Measurements from ENCODE around the gene FGFR3. TPM values are rescaled to one million over a fixed set of nuclear protein-coding genes. Genes with fewer than 3 reads are reported as not detected.

FGFR3 gene
- total RNA-seq, 2 experiments from 2014 or later: not detected

DNA sequence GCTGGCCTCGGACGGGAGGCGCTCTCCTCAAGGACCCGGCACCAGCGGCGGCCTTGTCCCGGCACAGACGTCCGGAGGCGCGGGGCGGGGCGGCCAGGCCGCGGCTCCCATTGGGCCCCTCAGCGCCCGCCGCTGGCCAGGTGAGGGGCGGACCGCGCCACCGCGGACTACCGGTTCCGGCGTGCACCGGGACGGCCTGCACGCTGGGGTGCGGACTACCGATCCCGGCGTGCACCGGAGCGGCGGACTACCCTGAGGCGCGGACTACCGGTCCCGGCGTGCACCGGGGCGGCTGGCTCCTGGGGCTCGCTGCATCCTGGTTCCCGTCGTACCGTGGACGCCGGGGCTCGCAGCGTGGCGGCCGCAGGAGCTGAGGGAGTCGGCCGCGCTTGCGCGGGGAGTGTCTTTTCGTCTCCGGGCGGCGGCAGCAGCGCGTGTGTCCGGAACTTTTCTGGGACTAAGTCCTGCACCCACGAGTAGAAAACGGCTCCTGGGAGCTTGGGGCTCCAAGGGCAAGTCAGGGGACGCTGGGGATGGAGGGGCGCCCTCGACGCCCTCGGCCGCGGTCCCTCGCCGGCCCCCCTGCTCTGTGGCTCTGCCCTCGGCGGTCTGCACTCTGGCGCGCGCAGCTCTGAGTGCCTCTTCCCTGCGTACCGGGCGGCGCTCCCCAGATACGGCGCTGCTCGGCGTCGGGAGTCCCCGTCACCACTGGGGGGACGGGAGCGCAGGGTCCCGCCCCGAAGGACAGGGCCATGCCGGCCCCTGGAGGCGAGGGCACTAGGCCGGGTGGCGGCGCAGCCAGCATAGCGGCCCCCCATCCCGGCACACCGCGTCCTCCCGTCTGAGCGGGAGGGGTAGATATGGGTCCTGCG, 63.2 kb downstream of the FGFR3 start, which contains the start of gene LETM1:
TSS of gene LETM1 (minus strand) at position 86 of the 872 bp plus-strand sequence. CDS start 206 bp downstream, outside the sequence.
- CTCF ChIA-PET (ENCODE audit: unreplicated experiment): interaction anchor here (1.0 to 1.5 kb wide), 2 partner anchors 25 to 126 kb away, joined by 4 read pairs; no protein-coding TSS in a partner anchor
- H3K36me3 ChIP-seq (ENCODE audit: insufficient read depth, low read length): peaks cover 14% of the 10 kb centered on the region; the same call in 1 of the 2 replicates
- POLR2A ChIA-PET: interaction anchor here (0.6 to 1.3 kb wide), 4 partner anchors 10 to 695 kb away, joined by 3 to 5 read pairs (median 4); partner anchors contain the start of gene NSD2
- no peaks in the 10 kb centered on the region for H4K20me1 ChIP-seq (ENCODE audit: insufficient read depth, low read length)
- no TSS peak for BruUV-seq (replicated peaks)
- intact Hi-C loops (cut with micrococcal nuclease; ENCODE audit: unreplicated experiment): loop anchor here (1.0 kb wide), 2 partner anchors 14 to 135 kb away; partner anchors contain the start of genes TACC3 and TMEM129
- H3K9me3 ChIP-seq (ENCODE audit: low read length): no peaks in the 10 kb centered on the region
- peak within 1 kb of the TSS; percentile 98 for H3K4me2 ChIP-seq (ENCODE audit: low read length)
- no peak for TF ChIP-seq EZH2phosphoT487 (IDR thresholded peaks at IDR 0.05; ENCODE audit: borderline replicate concordance, low read depth, low read length)
- TF ChIP-seq, protein P1, sequence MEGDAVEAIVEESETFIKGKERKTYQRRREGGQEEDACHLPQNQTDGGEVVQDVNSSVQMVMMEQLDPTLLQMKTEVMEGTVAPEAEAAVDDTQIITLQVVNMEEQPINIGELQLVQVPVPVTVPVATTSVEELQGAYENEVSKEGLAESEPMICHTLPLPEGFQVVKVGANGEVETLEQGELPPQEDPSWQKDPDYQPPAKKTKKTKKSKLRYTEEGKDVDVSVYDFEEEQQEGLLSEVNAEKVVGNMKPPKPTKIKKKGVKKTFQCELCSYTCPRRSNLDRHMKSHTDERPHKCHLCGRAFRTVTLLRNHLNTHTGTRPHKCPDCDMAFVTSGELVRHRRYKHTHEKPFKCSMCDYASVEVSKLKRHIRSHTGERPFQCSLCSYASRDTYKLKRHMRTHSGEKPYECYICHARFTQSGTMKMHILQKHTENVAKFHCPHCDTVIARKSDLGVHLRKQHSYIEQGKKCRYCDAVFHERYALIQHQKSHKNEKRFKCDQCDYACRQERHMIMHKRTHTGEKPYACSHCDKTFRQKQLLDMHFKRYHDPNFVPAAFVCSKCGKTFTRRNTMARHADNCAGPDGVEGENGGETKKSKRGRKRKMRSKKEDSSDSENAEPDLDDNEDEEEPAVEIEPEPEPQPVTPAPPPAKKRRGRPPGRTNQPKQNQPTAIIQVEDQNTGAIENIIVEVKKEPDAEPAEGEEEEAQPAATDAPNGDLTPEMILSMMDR (conservative IDR thresholded peaks at IDR 0.05; ENCODE audit: low read length): peak; percentile 44; the same call in 1 of the 2 replicates
- H2AFZ ChIP-seq (ENCODE audit: low read length): peak within 1 kb of the TSS; percentile 86
- no peaks in the 10 kb centered on the region for H3K9me2 ChIP-seq (ENCODE audit: insufficient read depth, low read length)
- DNase-seq (ENCODE audit: low spot score): peak; percentile 95
- H3K4me1 ChIP-seq (ENCODE audit: insufficient read depth, low read length, poor library complexity, severe bottlenecking): peaks cover 15% of the 10 kb centered on the region
- peaks cover 33% of the 10 kb centered on the region; the same call in 1 of the 2 replicates for H3K79me2 ChIP-seq (ENCODE audit: insufficient read depth, low read depth, low read length)
- peak within 1 kb of the TSS; percentile 28 for H3K27ac ChIP-seq (ENCODE audit: low read depth, low read length, poor library complexity, severe bottlenecking)
- H3K4me3 ChIP-seq (ENCODE audit: low read depth, low read length, poor library complexity, severe bottlenecking): peak within 1 kb of the TSS; percentile 99

DNA sequence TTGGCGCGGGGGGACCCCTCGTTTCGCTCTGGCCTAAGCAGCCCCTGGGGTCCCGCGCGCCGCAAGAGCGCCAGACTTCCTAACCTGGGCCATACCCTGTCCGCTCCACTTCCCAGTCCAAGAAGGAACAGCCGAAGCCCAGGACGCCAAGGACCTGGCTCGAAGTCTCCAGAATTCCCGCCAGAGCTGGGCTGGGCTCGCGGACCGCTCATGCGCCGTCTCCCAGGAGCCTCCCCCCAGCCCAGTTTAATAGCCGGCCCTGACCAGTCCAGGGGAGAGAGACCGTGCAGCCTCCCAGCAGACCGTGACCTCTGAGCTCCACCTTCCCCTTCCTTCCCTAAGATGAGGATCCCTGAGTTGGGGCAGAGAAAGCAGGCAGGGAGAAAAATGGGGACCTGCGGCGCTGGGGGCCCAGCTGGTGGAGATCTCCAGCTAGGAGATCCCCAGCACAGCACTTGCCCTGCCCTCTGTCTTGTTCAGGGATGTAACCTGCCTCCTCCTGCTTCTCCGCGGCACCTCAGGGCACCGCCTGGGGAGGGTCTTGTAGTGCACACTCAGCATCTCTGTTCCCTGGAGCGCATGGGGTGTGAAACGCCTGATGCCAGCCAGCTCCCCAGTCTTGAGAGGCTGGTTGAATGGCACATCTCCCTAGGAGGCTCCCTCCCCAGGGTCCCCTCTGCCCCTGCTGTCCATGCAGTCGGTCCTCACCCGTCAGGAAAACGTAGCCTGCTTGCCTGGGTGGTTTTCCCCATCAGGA, 64.0 kb downstream of the FGFR3 start:
- ChIA-PET POLR2A (interaction anchor here (1.3 kb wide), 1 partner anchor 14 kb away, joined by 4 read pairs; the partner anchor contains the start of gene NSD2), CTCF (ENCODE audit: unreplicated experiment) (interaction anchor here (1.0 to 1.5 kb wide), 2 partner anchors 24 to 127 kb away, joined by 4 read pairs; no protein-coding TSS in a partner anchor)
- DNase-seq (ENCODE audit: low spot score): no peak
- Histone ChIP-seq H3K4me1 (ENCODE audit: insufficient read depth, low read length, poor library complexity, severe bottlenecking) (peaks cover 20% of the 10 kb centered on the region), H3K27ac (ENCODE audit: low read depth, low read length, poor library complexity, severe bottlenecking) (no peak overlapping the region), H3K4me3 (ENCODE audit: low read depth, low read length, poor library complexity, severe bottlenecking) (peak overlapping the region; percentile 99), H3K4me2 (ENCODE audit: low read length) (peak overlapping the region; percentile 80), H3K9me2 (ENCODE audit: insufficient read depth, low read length) (no peaks in the 10 kb centered on the region), H3K36me3 (ENCODE audit: insufficient read depth, low read length) (peaks cover 14% of the 10 kb centered on the region; the same call in 1 of the 2 replicates), H3K9me3 (ENCODE audit: low read length) (no peaks in the 10 kb centered on the region), H2AFZ (ENCODE audit: low read length) (peak overlapping the region; percentile 83), H4K20me1 (ENCODE audit: insufficient read depth, low read length) (no peaks in the 10 kb centered on the region), H3K79me2 (ENCODE audit: insufficient read depth, low read depth, low read length) (peaks cover 32% of the 10 kb centered on the region; the same call in 1 of the 2 replicates)
- intact Hi-C loops (cut with micrococcal nuclease; ENCODE audit: unreplicated experiment): loop anchor here (1.0 kb wide), 2 partner anchors 13 to 136 kb away; partner anchors contain the start of genes TACC3 and TMEM129
- TF ChIP-seq, protein P1 (conservative IDR thresholded peaks at IDR 0.05; ENCODE audit: low read length): no peak
- TF ChIP-seq EZH2phosphoT487 (IDR thresholded peaks at IDR 0.05; ENCODE audit: borderline replicate concordance, low read depth, low read length): no peak
- BruUV-seq (replicated peaks): no TSS peak

All from OCI-LY7 (cell line).